Astrocyte of the hippocampus (primary cell): Measurements from ENCODE around the gene COG5.

ENCODE experiments used
- DNase-seq: peaks from one replicate; pipeline ENCODE4 v3.0.0; 2011; ENCODE audit warnings: low read depth, low spot score

Gene COG5

DNA sequence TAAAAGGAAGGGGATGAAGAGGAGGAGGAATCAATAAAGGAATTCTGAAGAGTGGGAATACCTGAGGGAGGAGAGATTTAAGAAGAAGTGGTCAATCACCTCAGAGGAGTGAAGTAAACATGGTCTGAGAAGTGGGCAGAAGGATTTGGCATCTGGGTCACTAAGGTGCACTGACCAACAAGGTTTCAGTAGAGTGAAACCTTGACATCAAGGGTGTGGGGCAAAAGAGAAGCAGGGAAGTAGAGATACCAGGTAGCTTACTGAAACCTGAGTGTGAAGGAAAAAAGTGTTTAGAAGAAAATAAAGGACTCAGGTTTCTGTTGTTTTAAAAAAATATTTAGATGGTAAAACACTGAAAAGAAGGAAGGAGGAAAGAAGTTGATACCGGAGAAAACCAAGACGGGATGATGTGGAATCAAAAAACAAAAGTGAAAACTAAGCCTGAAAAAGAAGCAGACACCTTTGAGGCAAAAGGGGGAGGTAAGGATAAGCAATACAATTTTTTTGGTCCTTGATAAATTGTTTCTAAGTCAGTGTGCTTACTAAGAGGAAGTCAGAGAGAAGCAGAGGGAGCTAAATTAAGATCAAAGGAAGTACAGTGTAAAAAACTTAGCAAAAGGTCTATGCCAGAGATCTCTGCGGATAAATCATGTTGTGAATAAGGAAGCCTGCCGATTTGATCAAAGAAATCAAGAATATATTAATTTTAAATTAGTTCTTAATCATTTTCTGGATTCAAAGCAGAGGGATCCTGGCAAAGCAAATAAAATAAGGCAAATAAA, 231.0 kb downstream of the COG5 start:
- DNase-seq, result no peak

- DNase-seq, result no peak
Measured at GRCh38 chr7:107330478-107330877, 233.2 kb downstream of the COG5 start.

DNA sequence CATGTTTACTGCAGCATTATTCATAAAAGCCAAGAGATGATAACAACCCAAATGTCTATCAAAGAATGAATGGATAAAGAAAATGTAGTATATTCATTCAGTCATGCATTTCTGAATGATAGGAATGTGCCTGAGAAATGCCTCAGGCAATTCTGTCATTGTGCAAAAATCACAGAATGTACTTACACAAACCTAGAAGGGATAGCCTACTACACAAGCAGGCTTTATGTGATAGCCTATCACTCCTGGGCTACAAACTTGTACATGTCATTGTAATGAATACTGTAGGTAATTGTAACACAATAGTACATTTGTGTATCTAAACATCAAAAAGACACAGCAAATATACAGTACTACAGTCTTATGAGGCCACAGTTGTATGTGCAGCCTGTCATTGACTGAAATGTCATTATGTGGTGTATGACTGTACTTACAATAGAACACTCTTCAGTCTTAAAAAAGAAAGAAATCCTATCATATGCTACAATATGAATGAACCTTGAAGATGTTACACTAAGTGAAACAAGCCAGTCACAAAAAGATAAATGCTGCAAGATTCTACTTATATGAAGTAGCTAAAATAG, 235.6 kb downstream of the COG5 start:
- peak; percentile 72 for DNase-seq

GRCh38 chr7:107326061-107326460, 237.7 kb downstream of the COG5 start:
- no peak for DNase-seq

DNA sequence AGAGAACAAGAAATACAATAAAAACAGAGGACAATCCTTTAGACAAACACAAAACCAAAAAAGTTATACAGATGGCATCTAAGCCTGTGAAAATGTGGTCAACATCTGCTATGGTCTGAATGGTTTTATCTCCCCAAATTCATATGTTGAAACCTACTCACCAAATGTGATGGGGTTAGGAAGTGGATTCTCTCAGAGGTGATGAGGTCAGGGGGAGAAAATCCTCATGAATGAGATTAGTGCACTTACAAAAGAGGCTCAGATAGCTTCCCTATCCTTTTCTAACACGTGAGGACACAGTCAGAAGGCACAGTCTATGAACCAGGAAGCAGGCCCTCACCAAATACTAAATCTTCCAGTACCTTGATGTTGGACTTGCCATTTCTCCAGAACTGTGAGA, 241.7 kb downstream of the COG5 start:
- no peak for DNase-seq

DNA sequence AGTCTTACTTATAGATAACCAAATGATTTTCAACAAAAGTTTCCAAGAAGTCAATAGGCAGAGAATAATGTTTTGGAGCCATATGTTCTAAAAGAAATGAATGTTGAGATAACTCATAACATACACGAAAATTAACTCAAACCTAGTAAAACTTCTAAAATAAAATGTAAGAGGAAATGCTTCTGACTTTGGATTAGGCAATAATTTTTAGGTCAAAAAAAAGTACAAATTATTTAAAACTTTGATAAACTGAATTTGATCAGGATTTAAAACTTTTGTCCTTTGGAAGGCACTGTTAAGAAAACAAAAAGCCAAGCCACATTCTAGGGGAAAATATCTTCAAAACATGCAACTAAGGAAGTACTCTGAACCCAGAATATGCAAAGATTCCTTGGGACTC, 242.1 kb downstream of the COG5 start:
- DNase-seq, result no peak

- DNase-seq, result no peak
Measured at GRCh38 chr7:107319724-107320228, 243.9 kb downstream of the COG5 start.

DNA sequence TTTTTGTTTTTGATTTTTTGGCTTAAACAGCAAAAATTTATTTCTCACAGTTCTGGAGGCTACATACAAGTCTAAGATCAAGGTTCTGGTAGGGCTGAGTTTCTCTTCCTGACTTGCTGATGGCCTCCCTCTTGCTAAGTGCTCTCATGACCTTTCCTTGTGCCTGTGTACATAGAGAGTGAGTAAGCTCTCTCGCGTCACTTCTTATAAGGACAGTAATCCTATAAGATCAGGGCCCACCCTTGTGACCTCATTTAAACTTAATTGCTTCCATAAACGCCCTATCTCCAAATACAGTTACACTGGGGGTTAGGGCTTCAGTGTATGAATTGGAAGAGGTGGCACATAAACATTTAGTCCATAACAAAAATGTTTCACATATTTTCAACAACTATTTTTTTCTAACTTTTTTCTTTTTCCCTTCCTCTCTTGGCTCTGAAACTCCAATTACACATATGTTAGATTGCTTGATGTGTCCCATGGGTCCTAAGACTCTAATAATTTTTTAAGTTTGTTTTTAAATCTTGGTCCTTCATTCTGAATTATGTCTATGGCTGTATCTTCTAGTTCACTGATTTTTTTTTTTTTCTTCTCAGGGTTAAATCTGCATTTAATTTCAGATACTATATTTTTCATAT, 245.1 kb downstream of the COG5 start:
- DNase-seq, result no peak

DNA sequence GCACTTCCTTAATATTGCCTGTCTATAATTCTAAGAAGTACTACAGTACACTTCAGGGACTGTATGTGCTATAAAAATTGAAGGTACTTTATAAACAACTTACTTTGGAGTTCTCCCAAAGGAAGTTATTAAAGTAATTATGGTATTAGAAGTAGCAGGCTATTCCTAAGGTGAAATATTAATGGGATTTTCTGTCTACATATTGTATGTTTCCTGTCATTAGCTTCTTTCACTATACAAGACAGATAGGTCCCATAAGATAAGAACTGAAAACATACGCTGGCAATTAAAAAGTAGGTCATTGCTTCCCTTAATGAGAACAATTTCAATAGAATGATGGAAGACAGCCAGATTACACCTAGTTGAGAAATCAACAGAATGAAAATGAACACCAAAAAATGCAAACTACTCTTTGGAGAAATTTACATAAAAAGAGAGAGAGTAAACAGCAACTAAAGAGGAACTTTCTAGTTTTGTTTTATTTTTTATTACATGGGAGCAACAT, 248.0 kb downstream of the COG5 start:
- no peak for DNase-seq

GRCh38 chr7:107313355-107313754, 250.4 kb downstream of the COG5 start:
- no peak for DNase-seq

DNA sequence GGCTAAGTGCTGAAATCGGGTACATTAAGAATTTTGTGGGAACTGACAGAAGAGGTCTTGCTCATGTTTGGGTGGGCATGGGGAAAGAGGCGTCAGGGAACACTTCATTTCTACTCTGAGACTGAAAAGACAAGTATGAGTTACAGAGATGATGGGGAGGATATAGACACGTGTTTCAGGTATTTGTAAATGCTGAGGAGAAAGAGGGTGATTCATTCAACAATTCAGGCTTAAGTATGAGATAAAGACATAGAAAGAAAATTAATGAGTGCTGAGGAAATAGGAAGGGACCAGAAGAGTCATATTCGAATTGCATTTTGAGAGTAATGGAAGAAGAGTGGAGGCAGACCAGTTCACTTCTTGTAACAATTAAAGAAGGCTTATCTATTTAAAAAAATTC, 251.3 kb downstream of the COG5 start:
- peak; percentile 0 for DNase-seq

GRCh38 chr7:107309296-107309695, 254.4 kb downstream of the COG5 start:
- no peak for DNase-seq

GRCh38 chr7:107304636-107305035, 259.1 kb downstream of the COG5 start:
- no peak for DNase-seq

DNA sequence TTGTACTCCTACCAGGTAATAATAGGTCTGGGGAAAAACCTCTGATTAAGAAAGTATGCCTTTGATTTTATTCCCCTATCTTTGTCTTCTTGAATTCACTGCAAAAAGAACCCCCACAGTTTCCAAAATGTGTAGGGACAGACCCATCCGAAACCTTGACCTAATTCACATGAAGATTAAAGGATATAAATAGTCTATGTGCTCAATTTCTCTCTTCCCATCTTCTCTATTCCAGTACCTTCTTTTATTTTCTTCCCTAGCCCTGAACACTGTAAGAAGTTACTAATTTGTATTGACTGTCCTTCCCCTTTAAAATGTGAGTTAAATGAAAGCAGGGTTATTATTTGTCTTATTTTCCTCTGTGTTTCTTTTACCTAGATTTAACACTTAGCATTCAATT, 259.7 kb downstream of the COG5 start:
- DNase-seq, result no peak

GRCh38 chr7:107302250-107302847, 261.4 kb downstream of the COG5 start:
- DNase-seq, result no peak

- no peak for DNase-seq
Measured at GRCh38 chr7:107294182-107294581, 269.5 kb downstream of the COG5 start.

DNA sequence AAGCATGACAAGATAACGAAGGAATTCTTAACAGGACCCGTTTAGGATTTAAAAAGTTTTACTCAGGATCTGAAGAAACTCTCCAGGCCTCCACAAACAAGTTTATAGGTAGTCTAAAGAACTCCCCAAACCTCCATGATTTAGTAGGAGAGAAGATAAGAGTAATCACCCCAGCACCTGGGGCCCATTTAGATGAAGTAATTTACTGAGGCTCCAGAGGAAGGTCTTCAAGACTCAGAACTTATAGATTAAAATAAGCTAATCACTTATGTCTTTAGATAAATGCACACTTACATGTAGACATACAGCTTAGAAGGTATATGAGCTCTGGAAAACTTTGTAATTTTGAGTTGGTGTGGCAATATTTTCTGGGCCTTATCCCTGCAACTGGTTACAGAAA, 271.1 kb downstream of the COG5 start:
- no peak for DNase-seq

DNA sequence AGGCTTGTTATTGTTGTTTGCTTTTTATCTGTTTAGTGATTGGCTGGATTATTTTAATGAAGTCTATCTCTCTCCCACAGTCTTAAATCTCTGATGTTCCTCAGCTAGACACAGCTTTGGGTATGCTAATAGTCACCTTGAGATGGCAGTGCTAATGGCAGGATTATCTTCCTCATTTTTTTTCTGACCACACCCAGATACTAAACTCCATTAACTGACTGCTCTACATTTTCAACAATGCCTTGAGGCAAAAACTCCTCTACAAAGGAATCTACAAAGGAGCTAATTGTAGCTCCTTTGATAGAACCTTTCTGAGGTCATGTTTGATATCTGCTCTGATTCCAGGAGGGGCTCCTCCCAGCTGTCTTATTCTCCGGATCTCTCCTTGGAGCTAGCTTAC, 272.3 kb downstream of the COG5 start:
- no peak for DNase-seq

DNA sequence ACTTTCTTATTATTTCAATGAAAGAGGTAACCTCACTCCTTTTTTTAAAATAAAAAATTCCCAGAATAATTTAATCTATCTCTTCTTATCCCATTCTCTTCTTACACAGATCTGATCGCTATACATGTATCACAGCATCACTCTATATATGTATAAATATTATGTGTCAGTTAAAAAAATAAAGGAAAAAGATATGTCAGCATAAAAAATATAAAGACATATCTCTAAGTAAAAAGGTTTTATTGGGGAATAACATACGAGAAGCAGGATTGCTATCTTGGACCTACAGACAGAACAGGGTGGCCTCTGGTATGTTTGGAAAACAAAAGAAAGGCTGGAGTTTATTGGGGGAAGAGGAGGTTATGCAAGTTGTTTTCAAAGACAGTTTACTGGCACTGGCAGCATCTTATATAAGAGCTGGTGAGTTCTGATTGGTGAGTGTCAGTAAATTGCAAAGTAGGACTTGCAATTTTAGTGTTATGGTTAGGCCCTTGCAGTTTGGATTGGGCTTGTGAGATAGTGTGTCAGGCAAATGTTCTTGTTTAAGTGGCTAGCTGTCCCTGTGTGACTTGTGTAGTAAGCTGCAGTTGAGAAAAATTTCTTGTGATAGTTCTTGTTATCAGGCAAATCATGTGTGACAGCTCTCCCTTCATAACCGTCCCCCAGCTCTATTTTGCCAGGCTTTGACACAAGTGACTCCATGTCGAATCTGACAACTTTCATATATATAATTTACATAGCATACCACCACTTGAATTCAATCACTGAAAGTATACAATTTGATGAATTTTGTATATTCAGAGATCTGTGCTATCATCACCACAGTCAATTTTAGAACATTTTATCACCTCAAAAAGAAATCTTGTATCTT, 276.7 kb downstream of the COG5 start:
- DNase-seq, result no peak

DNA sequence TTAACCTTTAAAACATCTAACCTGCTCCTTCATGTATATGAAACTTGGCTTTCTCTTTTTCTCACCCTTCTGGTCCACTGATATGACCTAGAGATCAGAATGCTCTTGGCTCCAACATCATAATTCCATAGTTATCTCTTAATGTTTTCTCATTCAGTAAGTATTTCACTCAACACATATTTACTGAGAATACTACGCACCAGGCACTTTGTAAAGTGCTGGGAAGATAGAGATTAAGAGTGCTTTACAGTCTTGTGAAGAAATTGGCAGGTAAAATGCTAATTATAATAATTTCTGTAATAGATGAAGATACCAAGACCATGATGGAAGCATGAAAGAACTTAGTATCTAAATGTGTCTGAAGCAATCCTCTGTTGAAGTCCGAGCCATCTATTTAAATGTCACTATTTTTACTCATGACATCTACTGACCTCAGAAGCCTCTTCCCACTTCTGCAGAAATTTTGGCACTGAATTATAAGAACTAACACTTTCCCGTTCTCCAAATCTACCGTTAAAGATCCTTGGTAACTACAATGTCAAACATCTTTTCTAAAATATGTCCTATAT, 278.7 kb downstream of the COG5 start:
- no peak for DNase-seq

- no peak for DNase-seq
Measured at GRCh38 chr7:107277331-107277730, 286.4 kb downstream of the COG5 start.
